GM21529 (cell line): ENCODE results near the gene LRRC47.
A peak's percentile ranks its signal among the peaks of the same experiment; 100 is the strongest.
"Not testable (repeated sequence)": the region's sequence is repeated elsewhere in the genome, so short reads cannot be mapped to it uniquely, and the experiment has no call there.

Source experiments
- ATAC-seq: cut with Tn5 transposase; IDR thresholded peaks from one replicate; pipeline ENCODE4 v1.9.1; 2021; ENCODE audit not compliant: unreplicated experiment

The LRRC47 gene

DNA sequence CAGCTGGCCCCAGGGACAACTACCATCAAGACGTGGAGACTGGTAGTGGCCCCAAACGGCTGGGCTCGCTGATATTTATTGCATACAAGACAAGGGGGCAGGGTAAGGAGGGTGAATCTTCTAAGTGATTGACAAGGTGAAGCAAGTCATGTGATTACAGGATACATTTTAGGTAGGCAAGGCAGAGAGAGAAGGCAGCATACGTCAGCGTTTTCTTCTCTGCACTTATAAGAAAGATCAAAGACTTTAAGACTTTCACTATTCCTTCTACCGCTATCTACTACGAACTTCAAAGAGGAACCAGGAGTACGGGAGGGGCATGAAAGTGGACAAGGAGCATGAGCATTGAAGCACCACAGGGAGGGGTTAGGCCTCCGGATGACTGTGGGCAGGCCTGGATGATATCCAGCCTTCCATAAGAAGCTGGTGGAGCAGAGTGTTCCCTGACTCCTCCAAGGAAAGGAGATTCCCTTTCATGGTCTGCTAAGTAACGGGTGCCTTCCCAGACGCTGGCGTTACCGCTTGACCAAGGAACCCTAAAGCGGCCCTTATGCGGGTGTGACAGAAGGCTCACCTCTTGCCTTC is 47.9 kb downstream of the LRRC47 start:
- ATAC-seq: not testable (repeated sequence)

DNA sequence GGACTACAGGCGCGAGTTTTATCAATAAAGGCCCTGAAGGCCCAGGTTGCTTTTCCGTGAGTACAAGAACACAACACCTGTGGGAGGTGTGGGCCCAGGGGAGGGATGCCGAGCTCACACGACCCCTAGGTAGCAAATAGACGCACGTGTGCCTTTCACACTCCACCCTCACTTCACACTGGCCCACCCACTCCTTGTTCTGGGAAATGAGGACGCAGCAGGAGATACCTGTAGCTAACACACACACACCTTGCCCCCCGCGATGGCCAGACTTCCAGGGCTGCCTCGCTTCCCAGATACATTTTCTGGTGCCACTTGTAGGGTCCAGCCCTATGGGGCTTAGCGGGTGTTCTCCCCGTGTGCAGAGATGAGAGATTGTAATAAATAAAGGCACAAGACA is 48.4 kb downstream of the LRRC47 start:
- ATAC-seq: no peak

GRCh38 chr1:3747522-3747848 is 48.8 kb downstream of the LRRC47 start:
- no peak for ATAC-seq

- ATAC-seq: peak; percentile 86
These were observed 49.3 kb downstream of the LRRC47 start for GRCh38 chr1:3746830-3747521.

- no peak for ATAC-seq
These were observed 49.9 kb downstream of the LRRC47 start for GRCh38 chr1:3746389-3746829.

GRCh38 chr1:3745590-3746381 is 50.5 kb downstream of the LRRC47 start:
- no peak for ATAC-seq

DNA sequence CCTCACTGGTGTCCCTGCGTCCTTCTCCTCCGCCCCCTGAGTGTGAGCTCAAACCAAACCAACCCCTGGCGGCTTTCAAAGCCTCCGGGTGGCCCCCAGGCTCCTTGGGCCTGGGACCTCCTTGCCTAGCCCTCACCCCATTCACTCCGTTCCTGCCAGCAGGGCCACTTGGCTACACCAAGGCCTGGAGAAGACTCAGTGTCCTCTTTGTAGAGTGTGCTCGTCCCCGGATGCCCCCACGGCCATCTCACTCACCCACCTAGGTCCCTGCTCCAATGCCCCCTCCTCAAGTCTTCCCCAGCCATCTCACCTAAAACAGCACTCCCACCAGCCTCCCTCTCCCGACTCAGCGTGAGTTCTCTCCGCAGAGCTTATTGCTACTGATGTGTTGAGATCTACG is 51.2 kb downstream of the LRRC47 start:
- no peak for ATAC-seq

- no peak for ATAC-seq
These were observed 51.7 kb downstream of the LRRC47 start for GRCh38 chr1:3744646-3745045.

DNA sequence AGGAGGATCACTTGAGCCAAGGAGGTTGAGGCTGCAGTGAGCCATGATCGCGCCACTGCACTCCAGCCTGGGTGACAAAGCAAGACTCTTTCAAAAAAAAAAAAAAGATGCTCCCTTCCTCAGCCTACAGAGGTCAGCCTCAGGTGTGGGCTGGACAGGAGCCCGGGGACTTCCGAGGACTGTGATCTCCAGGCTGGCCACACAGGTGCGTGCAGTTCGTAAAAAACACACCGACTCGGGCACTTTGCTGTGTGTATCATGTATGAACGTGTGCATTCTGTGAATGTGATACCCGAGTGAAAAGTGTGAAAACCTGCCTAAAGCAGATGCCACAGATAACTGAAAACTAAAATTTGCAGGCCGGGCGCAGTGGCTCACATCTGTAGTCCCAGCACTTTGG is 52.5 kb downstream of the LRRC47 start:
- ATAC-seq: no peak

GRCh38 chr1:3743421-3743820 is 52.9 kb downstream of the LRRC47 start:
- no peak for ATAC-seq

DNA sequence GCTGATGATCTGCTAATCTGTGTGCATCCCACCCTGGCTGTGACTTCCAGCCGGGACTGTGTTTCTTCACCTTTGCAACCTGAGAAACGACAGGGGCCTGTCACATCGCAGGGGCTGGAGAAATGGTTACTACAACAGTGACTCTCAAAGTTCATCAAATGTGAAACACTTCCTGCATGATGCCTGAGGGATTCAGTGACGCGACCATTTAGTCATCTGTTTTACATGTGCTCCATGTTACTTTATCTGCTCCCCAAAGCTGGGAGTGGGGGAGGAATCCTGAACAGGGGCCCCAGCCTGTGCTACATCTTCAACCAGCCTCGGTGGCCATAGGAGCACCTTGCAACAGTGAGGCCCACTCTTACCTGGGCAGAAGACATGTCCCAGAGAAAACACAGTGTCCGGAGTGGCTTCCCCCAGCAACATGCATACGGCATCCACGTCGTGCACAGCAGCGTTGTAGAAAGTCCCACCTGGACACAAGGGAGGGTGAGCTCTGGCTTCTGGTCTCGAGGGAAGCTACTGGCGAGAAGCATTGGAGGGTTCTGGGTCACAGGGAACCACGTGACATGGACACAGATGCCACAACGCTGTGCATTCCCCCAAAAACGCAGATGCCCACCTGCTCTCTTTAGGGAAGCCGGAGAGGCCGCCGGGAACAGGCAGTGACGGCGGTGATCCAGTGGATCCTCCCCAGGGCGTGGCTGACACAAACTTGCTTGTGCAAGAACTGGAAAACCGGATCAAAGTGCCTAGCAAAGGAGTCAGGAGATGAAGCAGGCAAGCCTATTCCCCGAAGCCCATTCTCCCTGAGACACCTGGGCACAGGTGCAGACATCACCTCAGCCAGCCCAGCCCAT is 53.6 kb downstream of the LRRC47 start:
- no peak for ATAC-seq

GRCh38 chr1:3741566-3742438 is 54.5 kb downstream of the LRRC47 start:
- no peak for ATAC-seq

DNA sequence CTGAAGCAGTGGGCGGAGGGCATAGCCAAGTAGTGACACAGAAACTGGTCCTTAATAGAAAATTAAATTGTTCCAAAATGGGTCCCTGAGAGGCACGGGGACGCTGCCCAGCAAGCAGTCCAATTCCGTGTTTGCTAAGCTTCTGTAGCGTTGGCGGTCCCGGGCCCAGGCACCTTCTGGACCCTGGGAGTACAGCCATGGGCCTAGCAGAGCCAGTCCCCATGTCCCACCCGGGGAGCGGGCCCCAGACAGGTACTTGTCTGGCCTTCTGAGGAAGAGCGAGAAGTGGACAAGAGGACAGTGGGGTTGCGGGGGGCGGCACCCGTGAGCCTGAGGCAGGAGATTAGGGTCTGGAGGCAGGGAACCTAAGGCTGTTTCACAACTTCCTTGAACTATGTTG is 55.5 kb downstream of the LRRC47 start:
- no peak for ATAC-seq

- ATAC-seq: no peak
These were observed 56.3 kb downstream of the LRRC47 start for GRCh38 chr1:3740042-3740441.

DNA sequence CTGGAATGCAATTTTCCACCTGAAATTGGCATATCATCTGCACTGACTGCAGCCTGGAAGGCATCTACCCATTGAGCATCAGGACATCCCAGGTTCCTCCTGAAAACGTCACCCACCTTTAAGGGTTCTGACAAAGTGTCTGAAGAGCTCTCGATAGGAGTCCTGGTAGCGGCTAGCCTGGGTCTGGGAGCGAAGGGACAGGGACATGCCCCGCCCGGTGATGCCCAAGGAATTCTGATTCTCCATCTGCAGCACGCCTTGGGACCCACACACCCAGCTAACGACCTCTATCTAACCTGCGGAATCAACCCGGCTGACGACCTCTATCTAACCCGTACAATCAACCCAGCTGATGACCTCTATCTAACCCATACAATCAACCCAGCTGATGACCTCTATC is 57.4 kb downstream of the LRRC47 start:
- ATAC-seq: no peak

DNA sequence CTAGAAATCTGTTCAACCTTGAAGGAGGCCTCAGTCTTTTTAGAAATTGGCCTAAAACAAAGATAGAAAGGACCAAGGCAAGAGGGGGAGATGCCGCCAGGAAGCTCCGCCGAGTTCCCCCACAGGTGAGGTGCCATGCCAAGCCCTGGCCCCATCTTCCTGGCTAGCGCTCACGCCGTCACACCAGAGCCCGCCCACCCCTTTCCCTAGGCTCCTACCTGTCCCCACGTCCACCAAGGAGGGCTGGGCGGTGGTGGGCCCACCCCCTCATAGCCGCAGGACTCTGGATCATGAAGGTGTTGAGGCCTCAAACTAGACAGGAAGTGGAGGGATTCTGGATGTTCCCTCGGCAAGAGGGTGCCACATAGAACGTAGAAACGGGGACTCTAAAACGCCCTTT is 59.6 kb downstream of the LRRC47 start:
- no peak for ATAC-seq

- ATAC-seq: no peak
These were observed 60.2 kb downstream of the LRRC47 start for GRCh38 chr1:3736131-3736561.

GRCh38 chr1:3735688-3736087 is 60.6 kb downstream of the LRRC47 start:
- no peak for ATAC-seq

DNA sequence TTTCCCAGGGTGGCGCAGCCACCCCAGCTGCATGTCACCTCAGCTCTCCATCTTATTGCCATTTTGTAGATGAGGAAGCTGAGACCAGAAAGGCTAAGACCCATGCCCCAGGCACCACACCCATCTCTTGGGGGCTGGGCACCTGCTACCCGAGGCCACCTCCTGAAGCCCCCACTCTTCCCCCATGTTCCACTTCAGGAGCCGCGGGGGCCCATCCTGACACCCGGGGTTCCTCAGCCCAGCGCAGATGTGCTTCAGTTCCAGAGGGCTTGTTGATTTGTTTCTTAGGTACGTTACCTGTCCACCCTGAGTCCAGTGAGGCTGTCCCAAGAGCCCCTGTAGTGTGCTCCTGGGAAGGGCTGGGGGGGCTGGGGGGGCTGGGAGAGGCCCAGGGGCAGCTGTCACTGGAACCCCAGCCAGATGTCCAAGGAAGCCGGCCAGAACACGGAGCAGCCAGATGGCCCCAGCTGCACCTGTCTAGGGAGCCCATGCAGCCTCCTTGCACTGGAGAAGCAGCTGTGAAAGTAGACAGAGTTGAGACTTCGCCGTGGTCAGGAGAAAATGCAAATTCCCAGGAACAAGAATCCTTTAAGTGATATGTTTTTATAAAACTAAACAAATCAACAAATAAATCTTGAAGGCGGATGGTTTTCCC is 61.1 kb downstream of the LRRC47 start:
- ATAC-seq: no peak

GRCh38 chr1:3734602-3735001 is 61.7 kb downstream of the LRRC47 start:
- no peak for ATAC-seq
